Astrocyte (in vitro differentiated cells and primary cell): ENCODE measurements around the gene SUSD3. TPM values are rescaled to one million over a fixed set of nuclear protein-coding genes. Genes with fewer than 3 reads are reported as not detected.

ENCODE experiments used
- DNase-seq: peaks from one replicate; pipeline ENCODE4 v3.0.0-alpha.2; 2010; ENCODE audit warnings: low read depth
- FAIRE-seq: peaks from 2 replicates; lab custom pipeline; 2011; peaks lifted over from hg19 to GRCh38; lab: Jason Lieb, UNC
- H2AFZ ChIP-seq: 2 replicates; pipeline ENCODE4 v1.6.0; 2012; ENCODE audit warnings: low read depth, low read length, inconsistent platforms
- H3K27ac ChIP-seq: 2 replicates; pipeline ENCODE4 v1.5.1; 2011; ENCODE audit warnings: low read depth, low read length, inconsistent platforms
- H3K27me3 ChIP-seq: 2 replicates; pipeline ENCODE4 v1.6.0; 2011; ENCODE audit warnings: low read length, inconsistent platforms; ENCODE audit not compliant: insufficient read depth
- H3K36me3 ChIP-seq: 2 replicates; pipeline ENCODE4 v1.5.1; 2011; ENCODE audit warnings: low read length, inconsistent platforms; ENCODE audit not compliant: insufficient read depth
- H3K4me1 ChIP-seq: 2 replicates; pipeline ENCODE4 v1.5.1; 2011; ENCODE audit warnings: low read length, inconsistent platforms; ENCODE audit not compliant: insufficient read depth
- H3K4me2 ChIP-seq: 2 replicates; pipeline ENCODE4 v1.6.0; 2012; ENCODE audit warnings: low read length, inconsistent platforms
- H3K4me3 ChIP-seq: 2 replicates; pipeline ENCODE4 v1.5.1; 2011; ENCODE audit warnings: low read depth, mild to moderate bottlenecking, low read length, inconsistent platforms; ENCODE audit not compliant: insufficient read depth
- H3K79me2 ChIP-seq: 2 replicates; pipeline ENCODE4 v1.6.0; 2012; ENCODE audit warnings: mild to moderate bottlenecking, low read length, inconsistent platforms; ENCODE audit not compliant: insufficient read depth
- H3K9ac ChIP-seq: 2 replicates; pipeline ENCODE4 v1.6.0; 2012; ENCODE audit warnings: mild to moderate bottlenecking, low read length, inconsistent platforms
- H3K9me3 ChIP-seq: 2 replicates; pipeline ENCODE4 v1.5.1; 2012; ENCODE audit warnings: low read depth, mild to moderate bottlenecking, low read length, inconsistent platforms; ENCODE audit not compliant: insufficient read depth
- H4K20me1 ChIP-seq: 2 replicates; pipeline ENCODE4 v1.6.0; 2012; ENCODE audit warnings: low read length, inconsistent platforms; ENCODE audit not compliant: insufficient read depth
- H3K27ac Mint-ChIP-seq: one replicate; pipeline ENCODE4 v1.8.0; 2021; ENCODE audit warnings: mild to moderate bottlenecking, mixed read lengths; ENCODE audit not compliant: unreplicated experiment
- H3K27me3 Mint-ChIP-seq: one replicate; pipeline ENCODE4 v1.8.0; 2021; ENCODE audit warnings: low read depth, mixed read lengths; ENCODE audit not compliant: unreplicated experiment
- H3K36me3 Mint-ChIP-seq: one replicate; pipeline ENCODE4 v1.8.0; 2021; ENCODE audit warnings: low read depth, mixed read lengths; ENCODE audit not compliant: unreplicated experiment
- H3K4me1 Mint-ChIP-seq: one replicate; pipeline ENCODE4 v1.8.0; 2021; ENCODE audit warnings: low read depth, mixed read lengths; ENCODE audit not compliant: unreplicated experiment
- H3K4me3 Mint-ChIP-seq: one replicate; pipeline ENCODE4 v1.8.0; 2021; ENCODE audit warnings: mild to moderate bottlenecking, moderate library complexity, mixed read lengths; ENCODE audit not compliant: unreplicated experiment
- H3K9me3 Mint-ChIP-seq: one replicate; pipeline ENCODE4 v1.8.0; 2021; ENCODE audit warnings: mild to moderate bottlenecking, mixed read lengths; ENCODE audit not compliant: unreplicated experiment
- CTCF ChIP-seq: IDR thresholded peaks from 2 replicates; pipeline ENCODE4 v1.5.1; 2011; ENCODE audit warnings: low read depth, mild to moderate bottlenecking, inconsistent platforms, low read length, moderate library complexity; ENCODE audit not compliant: insufficient read depth
- EZH2 ChIP-seq: IDR thresholded peaks from 2 replicates; pipeline ENCODE4 v1.6.1; 2012; ENCODE audit warnings: mild to moderate bottlenecking, low read length, inconsistent platforms; ENCODE audit not compliant: insufficient read depth
- total RNA-seq: library from RNA; stranded (reverse); gene quantifications from 2 replicates; pipeline ENCODE4 v1.2.1, GENCODE V29; 2021

Gene SUSD3
- total RNA-seq, 1 donor from 2014 or later, result not detected

GRCh38 chr9:93077811-93078210, 19.3 kb downstream of the SUSD3 start:
- no peaks in the 10 kb centered on the region for H3K4me1 Mint-ChIP-seq
- TF ChIP-seq EZH2 (no peak), CTCF (no peak)
- H3K27me3 Mint-ChIP-seq, result peaks cover 7% of the 10 kb centered on the region
- Histone ChIP-seq H3K36me3 (no peaks in the 10 kb centered on the region), H3K79me2 (no peaks in the 10 kb centered on the region), H4K20me1 (no peaks in the 10 kb centered on the region), H3K4me1 (peaks cover 6% of the 10 kb centered on the region), H3K27ac (no peak overlapping the region), H3K9me3 (no peaks in the 10 kb centered on the region), H3K4me3 (no peak overlapping the region), H3K4me2 (no peak overlapping the region), H3K27me3 (no peaks in the 10 kb centered on the region), H3K9ac (no peak overlapping the region), H2AFZ (no peak overlapping the region)
- no peak overlapping the region for H3K4me3 Mint-ChIP-seq
- H3K9me3 Mint-ChIP-seq, result no peaks in the 10 kb centered on the region
- FAIRE-seq (no peak), DNase-seq (no peak)
- H3K27ac Mint-ChIP-seq, result no peak overlapping the region
- H3K36me3 Mint-ChIP-seq, result no peaks in the 10 kb centered on the region

DNA sequence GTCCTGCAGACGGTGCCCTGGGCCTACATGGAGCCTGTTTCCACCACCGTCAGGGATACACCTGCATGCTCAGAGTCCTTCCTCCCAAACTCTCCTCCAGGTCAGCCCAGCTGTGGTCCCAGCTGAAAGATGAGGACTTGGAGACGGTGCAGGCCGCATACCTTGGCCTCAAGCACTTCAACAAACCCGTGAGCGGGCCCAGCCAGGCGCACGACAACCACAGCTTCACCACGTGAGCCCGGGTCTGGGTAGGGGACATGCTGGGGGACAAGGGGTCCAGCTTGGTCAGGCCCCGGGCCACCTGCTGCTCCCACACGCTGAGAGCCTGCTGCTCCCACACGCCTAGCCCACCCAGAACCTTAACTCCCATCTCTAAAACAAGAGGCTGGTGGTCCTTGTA, 20.9 kb downstream of the SUSD3 start:
- no peaks in the 10 kb centered on the region for H4K20me1 ChIP-seq
- no peak for FAIRE-seq
- no peak overlapping the region for H3K27ac ChIP-seq
- no peak overlapping the region for H2AFZ ChIP-seq
- peaks cover 11% of the 10 kb centered on the region for H3K27me3 Mint-ChIP-seq
- H3K36me3 ChIP-seq, result no peaks in the 10 kb centered on the region
- no peak overlapping the region for H3K4me3 Mint-ChIP-seq
- TF ChIP-seq EZH2 (no peak), CTCF (no peak)
- H3K79me2 ChIP-seq, result no peaks in the 10 kb centered on the region
- no peak overlapping the region for H3K4me2 ChIP-seq
- no peak for DNase-seq
- H3K4me3 ChIP-seq, result no peak overlapping the region
- H3K4me1 Mint-ChIP-seq, result no peaks in the 10 kb centered on the region
- H3K9me3 Mint-ChIP-seq, result no peaks in the 10 kb centered on the region
- H3K27ac Mint-ChIP-seq, result no peak overlapping the region
- H3K36me3 Mint-ChIP-seq, result no peaks in the 10 kb centered on the region
- no peaks in the 10 kb centered on the region for H3K9me3 ChIP-seq
- H3K27me3 ChIP-seq, result no peaks in the 10 kb centered on the region
- no peak overlapping the region for H3K9ac ChIP-seq
- H3K4me1 ChIP-seq, result peaks cover 5% of the 10 kb centered on the region

DNA sequence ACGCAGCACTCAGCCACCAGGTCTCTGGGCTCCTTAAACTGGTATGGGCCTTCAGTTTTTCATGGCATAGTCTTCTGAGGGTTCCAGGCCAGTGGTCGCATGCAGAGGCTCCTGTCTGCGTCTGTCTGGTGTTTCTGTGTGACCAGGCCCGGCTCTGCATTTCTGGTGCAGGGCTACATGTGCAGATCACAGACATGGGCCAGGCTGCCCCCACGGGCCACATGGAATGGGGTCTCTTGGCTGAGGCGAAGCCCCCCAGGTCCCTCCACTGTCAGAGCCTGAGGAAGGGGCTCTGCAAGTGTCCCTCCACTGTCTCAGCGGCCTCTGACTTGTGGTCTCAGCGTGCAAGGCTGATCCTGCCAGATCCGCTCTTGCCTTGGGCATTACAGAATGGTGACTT, 21.9 kb downstream of the SUSD3 start:
- no peak overlapping the region for H3K4me2 ChIP-seq
- Mint-ChIP-seq H3K27me3 (peaks cover 7% of the 10 kb centered on the region), H3K27ac (no peak overlapping the region), H3K4me1 (no peaks in the 10 kb centered on the region), H3K4me3 (no peak overlapping the region), H3K36me3 (no peaks in the 10 kb centered on the region), H3K9me3 (no peaks in the 10 kb centered on the region)
- H3K9me3 ChIP-seq, result no peaks in the 10 kb centered on the region
- H3K27ac ChIP-seq, result no peak overlapping the region
- no peak overlapping the region for H3K4me3 ChIP-seq
- TF ChIP-seq EZH2 (no peak), CTCF (no peak)
- peaks cover 5% of the 10 kb centered on the region for H3K4me1 ChIP-seq
- no peaks in the 10 kb centered on the region for H3K27me3 ChIP-seq
- DNase-seq, result no peak
- no peak overlapping the region for H3K9ac ChIP-seq
- no peaks in the 10 kb centered on the region for H3K79me2 ChIP-seq
- H4K20me1 ChIP-seq, result no peaks in the 10 kb centered on the region
- no peak overlapping the region for H2AFZ ChIP-seq
- FAIRE-seq, result no peak
- H3K36me3 ChIP-seq, result no peaks in the 10 kb centered on the region
